Activated T-cell treated with anti-CD3 and anti-CD28 coated beads, Interleukin-2, amount 50 U/mL, for 24 hours (primary cell): Measurements from ENCODE around the gene MAD1L1.

Experiments
- DNase-seq: peaks from one replicate; pipeline ENCODE4 v3.0.0-alpha.2; 2020
- H3K27ac Mint-ChIP-seq: 2 replicates; pipeline ENCODE4 v1.8.0; 2020; ENCODE audit warnings: mild to moderate bottlenecking, mixed read lengths
- H3K27me3 Mint-ChIP-seq: 2 replicates; pipeline ENCODE4 v1.8.0; 2020; ENCODE audit warnings: mixed read lengths
- H3K36me3 Mint-ChIP-seq: 2 replicates; pipeline ENCODE4 v1.8.0; 2020; ENCODE audit warnings: low read depth, mixed read lengths
- H3K4me1 Mint-ChIP-seq: 2 replicates; pipeline ENCODE4 v1.8.0; 2020; ENCODE audit warnings: low read depth, mixed read lengths
- H3K4me3 Mint-ChIP-seq: 2 replicates; pipeline ENCODE4 v1.8.0; 2020; ENCODE audit warnings: mild to moderate bottlenecking, moderate library complexity, mixed read lengths
- H3K9me3 Mint-ChIP-seq: 2 replicates; pipeline ENCODE4 v1.8.0; 2020; ENCODE audit warnings: mixed read lengths

The MAD1L1 gene

DNA sequence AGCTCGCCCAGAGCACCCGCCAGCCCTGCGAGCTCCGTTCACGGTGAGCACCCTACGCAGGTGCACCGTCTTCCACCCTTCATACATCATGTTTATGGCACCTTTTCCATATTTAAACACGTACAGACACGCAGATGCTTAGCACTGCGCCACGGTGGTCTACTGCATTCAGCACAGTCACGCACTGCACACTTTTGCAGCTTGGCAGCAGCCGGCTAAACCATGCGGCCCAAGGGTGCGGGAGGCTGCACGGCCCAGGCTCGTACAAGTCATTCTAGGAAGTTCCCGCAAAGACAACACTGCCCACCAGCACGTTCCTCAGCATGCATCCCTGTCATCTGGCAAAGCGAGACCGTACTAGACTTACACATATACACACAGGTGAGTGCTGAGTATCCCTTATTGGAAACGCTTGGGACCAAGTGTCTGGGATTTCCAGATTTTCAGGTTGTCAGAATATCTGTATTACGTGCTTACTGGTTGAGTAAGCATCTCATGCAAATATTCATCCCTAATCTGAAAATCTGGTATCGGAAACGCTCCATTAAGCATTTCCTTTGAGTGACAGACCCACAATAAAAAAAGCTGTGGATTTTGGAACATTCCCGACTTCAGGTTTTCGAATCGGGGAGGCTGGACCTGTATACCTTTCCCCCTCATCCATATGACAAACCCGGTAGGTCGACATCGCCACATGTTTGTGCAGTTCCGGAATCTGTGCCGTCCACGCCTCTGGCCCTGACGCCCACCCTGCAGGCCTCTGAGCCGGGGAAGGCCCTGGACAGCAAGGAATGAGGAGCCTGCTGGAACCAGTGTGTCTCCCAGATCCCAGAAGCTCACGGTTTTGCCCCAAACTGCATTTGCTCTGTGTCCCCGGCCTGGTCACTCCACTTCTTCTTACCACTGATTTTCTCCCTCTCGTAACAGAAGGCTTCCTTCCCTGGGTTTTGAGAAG is 340.5 kb downstream of the MAD1L1 start:
- Mint-ChIP-seq H3K27me3 (no peaks in the 10 kb centered on the region), H3K9me3 (peaks cover 10% of the 10 kb centered on the region), H3K4me3 (no peak overlapping the region), H3K4me1 (peaks cover 13% of the 10 kb centered on the region), H3K27ac (peak overlapping the region; percentile 57), H3K36me3 (peaks cover 53% of the 10 kb centered on the region)
- no peak for DNase-seq

GRCh38 chr7:1890289-1891235 is 342.2 kb downstream of the MAD1L1 start:
- peaks cover 10% of the 10 kb centered on the region for H3K9me3 Mint-ChIP-seq
- H3K27ac Mint-ChIP-seq: peak overlapping the region; percentile 77
- no peak overlapping the region for H3K4me3 Mint-ChIP-seq
- no peaks in the 10 kb centered on the region for H3K27me3 Mint-ChIP-seq
- H3K4me1 Mint-ChIP-seq: peaks cover 13% of the 10 kb centered on the region
- peaks cover 57% of the 10 kb centered on the region for H3K36me3 Mint-ChIP-seq
- no peak for DNase-seq

DNA sequence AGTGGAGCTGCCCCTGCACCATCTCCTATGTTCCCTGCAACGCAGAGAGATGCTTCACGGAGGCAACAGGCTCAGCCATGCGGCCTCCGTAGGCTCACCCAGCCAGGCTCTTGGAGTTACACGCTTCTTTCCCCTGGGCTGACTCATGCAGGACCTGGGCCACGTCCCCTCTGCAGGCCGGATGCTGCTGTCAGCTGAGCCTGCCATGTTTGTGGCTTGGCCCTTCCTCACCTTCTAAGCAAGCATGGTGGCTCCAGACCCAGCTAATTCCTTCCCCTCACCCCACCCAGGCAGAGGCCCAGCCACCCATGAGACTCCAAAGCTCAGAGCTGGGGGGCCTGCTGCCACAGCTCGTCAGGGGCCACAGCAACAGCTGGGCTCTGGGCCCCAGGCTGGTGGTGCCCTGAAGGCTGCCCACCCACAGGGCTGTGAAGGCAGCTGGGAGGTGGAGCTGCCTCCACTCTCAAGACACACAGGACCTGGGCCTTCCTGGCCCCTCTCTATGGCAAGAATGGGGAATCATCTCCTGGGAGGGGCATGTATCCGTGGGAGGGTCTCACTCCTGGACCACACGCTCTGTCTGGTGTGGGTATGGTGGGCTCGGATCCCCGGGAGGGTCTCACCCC is 343.1 kb downstream of the MAD1L1 start:
- Mint-ChIP-seq H3K27me3 (no peaks in the 10 kb centered on the region), H3K9me3 (peaks cover 10% of the 10 kb centered on the region), H3K4me3 (no peak overlapping the region), H3K4me1 (peaks cover 15% of the 10 kb centered on the region), H3K27ac (peak overlapping the region; percentile 77), H3K36me3 (peaks cover 58% of the 10 kb centered on the region)
- DNase-seq: no peak

- peaks cover 15% of the 10 kb centered on the region for H3K4me1 Mint-ChIP-seq
- DNase-seq: no peak
- H3K4me3 Mint-ChIP-seq: no peak overlapping the region
- H3K9me3 Mint-ChIP-seq: peaks cover 10% of the 10 kb centered on the region
- peaks cover 55% of the 10 kb centered on the region for H3K36me3 Mint-ChIP-seq
- no peaks in the 10 kb centered on the region for H3K27me3 Mint-ChIP-seq
- H3K27ac Mint-ChIP-seq: no peak overlapping the region
These were observed 343.7 kb downstream of the MAD1L1 start for GRCh38 chr7:1889091-1889490.

GRCh38 chr7:1888425-1888824 is 344.3 kb downstream of the MAD1L1 start:
- no peak overlapping the region for H3K4me3 Mint-ChIP-seq
- no peak for DNase-seq
- peaks cover 10% of the 10 kb centered on the region for H3K9me3 Mint-ChIP-seq
- H3K36me3 Mint-ChIP-seq: peaks cover 50% of the 10 kb centered on the region
- no peak overlapping the region for H3K27ac Mint-ChIP-seq
- H3K27me3 Mint-ChIP-seq: no peaks in the 10 kb centered on the region
- peaks cover 15% of the 10 kb centered on the region for H3K4me1 Mint-ChIP-seq

- H3K27me3 Mint-ChIP-seq: no peaks in the 10 kb centered on the region
- peaks cover 48% of the 10 kb centered on the region for H3K36me3 Mint-ChIP-seq
- no peak overlapping the region for H3K27ac Mint-ChIP-seq
- no peak overlapping the region for H3K4me3 Mint-ChIP-seq
- peaks cover 10% of the 10 kb centered on the region for H3K9me3 Mint-ChIP-seq
- H3K4me1 Mint-ChIP-seq: peaks cover 21% of the 10 kb centered on the region
- DNase-seq: no peak
These were observed 345.5 kb downstream of the MAD1L1 start for GRCh38 chr7:1887251-1887650.

DNA sequence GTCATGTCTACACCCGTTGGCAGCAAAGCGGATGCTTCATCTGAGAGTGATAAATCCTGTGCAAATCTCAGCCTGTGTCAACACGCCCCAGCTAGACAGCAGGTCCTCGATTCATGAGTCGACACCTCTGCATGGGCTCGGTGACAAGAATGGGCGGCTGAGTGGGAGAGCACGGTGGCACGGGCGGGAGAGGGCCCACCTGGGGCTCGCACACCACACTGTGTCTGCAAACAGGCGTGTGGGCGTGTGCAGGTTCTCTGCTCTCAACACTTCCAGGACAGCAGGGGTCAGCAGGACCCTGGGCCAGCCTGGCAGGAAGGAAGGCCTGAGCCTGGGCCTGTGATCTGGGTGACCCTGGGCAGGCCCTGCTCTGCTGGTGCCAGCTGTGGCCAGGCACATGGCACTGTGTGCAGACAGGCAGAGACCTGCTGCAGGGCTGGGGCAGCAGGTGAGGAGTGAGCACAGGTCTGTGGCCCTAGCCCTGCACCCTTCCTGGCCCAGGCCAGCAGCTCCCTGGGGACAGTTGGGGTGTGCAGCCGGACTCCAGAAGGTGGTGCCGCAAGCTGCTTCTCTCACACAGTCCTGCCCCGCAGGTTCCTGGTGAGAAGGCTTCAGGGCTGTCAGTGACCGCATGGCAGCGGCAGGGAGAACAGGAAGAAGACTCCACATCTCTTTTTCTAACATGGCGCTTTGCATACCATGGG is 346.2 kb downstream of the MAD1L1 start:
- no peak for DNase-seq
- Mint-ChIP-seq H3K4me1 (peaks cover 25% of the 10 kb centered on the region), H3K36me3 (peaks cover 47% of the 10 kb centered on the region), H3K4me3 (no peak overlapping the region), H3K27ac (no peak overlapping the region), H3K9me3 (peaks cover 10% of the 10 kb centered on the region), H3K27me3 (no peaks in the 10 kb centered on the region)

GRCh38 chr7:1885465-1886226 is 347.1 kb downstream of the MAD1L1 start:
- Mint-ChIP-seq H3K4me3 (no peak overlapping the region), H3K27me3 (no peaks in the 10 kb centered on the region), H3K4me1 (peaks cover 27% of the 10 kb centered on the region), H3K36me3 (peaks cover 50% of the 10 kb centered on the region), H3K27ac (no peak overlapping the region), H3K9me3 (peaks cover 10% of the 10 kb centered on the region)
- no peak for DNase-seq

GRCh38 chr7:1884583-1885350 is 348.0 kb downstream of the MAD1L1 start:
- Mint-ChIP-seq H3K27me3 (no peaks in the 10 kb centered on the region), H3K9me3 (peaks cover 10% of the 10 kb centered on the region), H3K4me1 (peaks cover 21% of the 10 kb centered on the region), H3K4me3 (no peak overlapping the region), H3K27ac (peak overlapping the region; percentile 33), H3K36me3 (peaks cover 55% of the 10 kb centered on the region)
- no peak for DNase-seq

GRCh38 chr7:1883834-1884582 is 348.7 kb downstream of the MAD1L1 start:
- peaks cover 10% of the 10 kb centered on the region for H3K9me3 Mint-ChIP-seq
- H3K27ac Mint-ChIP-seq: no peak overlapping the region
- no peak for DNase-seq
- no peak overlapping the region for H3K4me3 Mint-ChIP-seq
- no peaks in the 10 kb centered on the region for H3K27me3 Mint-ChIP-seq
- peaks cover 18% of the 10 kb centered on the region for H3K4me1 Mint-ChIP-seq
- peaks cover 59% of the 10 kb centered on the region for H3K36me3 Mint-ChIP-seq

GRCh38 chr7:1883031-1883761 is 349.5 kb downstream of the MAD1L1 start:
- no peak for DNase-seq
- Mint-ChIP-seq H3K27me3 (no peaks in the 10 kb centered on the region), H3K9me3 (peaks cover 11% of the 10 kb centered on the region), H3K4me1 (peaks cover 18% of the 10 kb centered on the region), H3K4me3 (no peak overlapping the region), H3K36me3 (peaks cover 58% of the 10 kb centered on the region), H3K27ac (no peak overlapping the region)

DNA sequence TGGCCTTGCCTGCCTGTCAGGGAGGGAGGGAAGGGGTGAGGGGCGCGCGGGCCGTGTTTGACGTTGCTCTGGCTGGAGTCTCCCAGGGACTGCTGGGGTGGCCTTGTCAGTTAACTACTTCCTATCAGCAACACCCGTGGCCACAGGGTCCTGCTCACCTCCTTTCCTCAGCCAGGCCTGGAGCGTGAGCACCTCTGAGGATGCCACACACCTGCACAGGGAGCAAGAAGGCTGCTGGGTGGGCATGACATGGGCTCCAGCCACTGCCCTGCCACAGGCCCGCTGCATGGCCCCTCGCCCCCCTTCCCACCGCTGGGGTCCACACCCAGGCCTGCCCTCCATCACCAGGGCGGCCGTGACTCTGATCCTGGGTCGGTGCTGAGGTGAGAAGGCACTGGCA is 350.3 kb downstream of the MAD1L1 start:
- H3K4me1 Mint-ChIP-seq: peaks cover 18% of the 10 kb centered on the region

More for the DNA sequence above, 350.3 kb downstream of the MAD1L1 start:
- Mint-ChIP-seq H3K27me3 (no peaks in the 10 kb centered on the region), H3K27ac (no peak overlapping the region), H3K4me3 (no peak overlapping the region), H3K36me3 (peaks cover 57% of the 10 kb centered on the region), H3K9me3 (peaks cover 9% of the 10 kb centered on the region)
- DNase-seq: no peak
